Esophagus squamous epithelium (tissue), 4 donors: ENCODE measurements around the gene GINS1.

Experiments
- CTCF ChIP-seq, 6 experiments: fragments of 450-650 bp in 4 of 6; fragments of 200-600 bp in 2 of 6; sonication (generic) in 2 of 6; IDR thresholded peaks; one replicate each; pipeline ENCODE4 v1.5.1; 2016 to 2019; ENCODE audit warnings: antibody characterized with exemption in 6 of 6, mild to moderate bottlenecking in 4 of 6, moderate library complexity in 4 of 6
- POLR2A ChIP-seq, 4 donors: fragments of 450-650 bp; IDR thresholded peaks; one replicate each; pipeline ENCODE4 v1.6.1; 2017; ENCODE audit warnings: antibody characterized with exemption in 4 of 4, mild to moderate bottlenecking in 4 of 4, moderate library complexity in 3 of 4

GRCh38 chr20:25402583-25402982 lies 4.9 kb upstream of the GINS1 start:
- no peak for TF ChIP-seq CTCF (IDR thresholded peaks at IDR 0.05)
- TF ChIP-seq POLR2A (IDR thresholded peaks at IDR 0.05): no peak
